LNCaP clone FGC (cell line): ENCODE results near the gene C17orf107.
A peak's percentile ranks its signal among the peaks of the same experiment; 100 is the strongest.

Source experiments
- DNase-seq: peaks from one replicate; pipeline ENCODE4 v3.0.0-alpha.2; 2011; ENCODE audit warnings: low read depth
- H3K4me3 ChIP-seq: 2 replicates; pipeline ENCODE4 v1.5.1; 2011; ENCODE audit warnings: mild to moderate bottlenecking, low read depth, low read length, control low read depth
- CTCF ChIP-seq: IDR thresholded peaks from 2 replicates; pipeline ENCODE4 v1.5.1; 2012; ENCODE audit warnings: mild to moderate bottlenecking; ENCODE audit not compliant: control insufficient read depth, insufficient read depth; ENCODE audit errors: extremely low read depth

The C17orf107 gene

GRCh38 chr17:4899341-4900230 lies at the start of gene C17orf107:
Gene C17orf107, plus strand, starts transcription at chr17:4899536. Its CDS starts 227 bp downstream, at chr17:4899763.
- TF ChIP-seq CTCF: no peak
- no peak for DNase-seq
- peak within 1 kb of the TSS; percentile 53 for H3K4me3 ChIP-seq

DNA sequence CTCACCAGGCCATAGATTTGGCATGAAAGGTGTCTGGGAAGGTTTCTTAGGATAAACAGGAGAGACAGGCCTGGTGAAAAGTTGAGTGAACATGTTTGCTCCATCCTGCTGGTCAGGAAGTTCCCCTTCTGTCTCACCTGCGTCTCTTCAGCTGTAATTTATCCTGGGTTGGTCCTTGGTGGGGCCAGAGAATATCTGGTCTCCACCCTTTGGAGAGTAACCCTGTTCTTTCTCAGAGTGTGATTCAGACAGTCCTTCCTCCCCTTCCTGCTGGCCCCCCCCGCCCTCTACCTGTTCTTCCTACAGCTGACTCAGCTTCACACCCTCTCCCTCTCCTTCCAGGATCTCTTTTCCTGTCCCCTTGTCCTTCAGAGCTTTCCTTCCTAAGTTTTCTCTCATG lies 49.1 kb upstream of the C17orf107 start:
- no peak overlapping the region for H3K4me3 ChIP-seq
- TF ChIP-seq CTCF: no peak
- DNase-seq: peak; percentile 11

- H3K4me3 ChIP-seq: no peak overlapping the region
- no peak for DNase-seq
- no peak for TF ChIP-seq CTCF
Measured at GRCh38 chr17:4851084-4851483, 48.3 kb upstream of the C17orf107 start.

- no peak for TF ChIP-seq CTCF
- DNase-seq: no peak
- H3K4me3 ChIP-seq: no peak overlapping the region
Measured at GRCh38 chr17:4852567-4853207, 46.6 kb upstream of the C17orf107 start.

- no peak for TF ChIP-seq CTCF
- DNase-seq: no peak
- no peak overlapping the region for H3K4me3 ChIP-seq
Measured at GRCh38 chr17:4853208-4853671, 46.1 kb upstream of the C17orf107 start.

- no peak overlapping the region for H3K4me3 ChIP-seq
- TF ChIP-seq CTCF: no peak
- no peak for DNase-seq
Measured at GRCh38 chr17:4854111-4854681, 45.1 kb upstream of the C17orf107 start.
